Uterus (tissue), 4 donors: ENCODE results near the gene PTPN11. TPM values are rescaled to one million over a fixed set of nuclear protein-coding genes. Genes with fewer than 3 reads are reported as not detected.

Source experiments
- DNase-seq, 2 donors: peaks; one replicate each; pipeline ENCODE4 v3.0.0-alpha.2; 2019 to 2020
- H3K27ac ChIP-seq, 2 donors: fragments of 200-600 bp; sonication (generic); 1 replicate in 1 of 2; 2 replicates in 1 of 2; pipeline ENCODE4 v1.5.1; 2016 to 2018
- H3K27me3 ChIP-seq, 2 donors: fragments of 200-600 bp; sonication (generic); one replicate each; pipeline ENCODE4 v1.5.1; 2018 to 2019; ENCODE audit warnings: control low read depth in 1 of 2
- H3K36me3 ChIP-seq, 2 donors: fragments of 200-600 bp; sonication (generic); one replicate each; pipeline ENCODE4 v1.5.1; 2019; ENCODE audit warnings: control low read depth in 1 of 2
- H3K4me1 ChIP-seq, 2 donors: fragments of 200-600 bp; sonication (generic); one replicate each; pipeline ENCODE4 v1.5.1; 2018 to 2019; ENCODE audit warnings: control low read depth in 1 of 2
- H3K4me3 ChIP-seq, 2 donors: fragments of 200-600 bp; sonication (generic); 1 replicate in 1 of 2; 2 replicates in 1 of 2; pipeline ENCODE4 v1.5.1; 2018 to 2019; ENCODE audit warnings: mild to moderate bottlenecking in 1 of 2
- H3K9me3 ChIP-seq, 2 donors: fragments of 200-600 bp; sonication (generic); one replicate each; pipeline ENCODE4 v1.5.1; 2019; ENCODE audit warnings: control low read depth in 1 of 2
- POLR2A ChIP-seq, 2 donors: fragments of 450-650 bp; IDR thresholded peaks; one replicate each; pipeline ENCODE4 v1.6.1; 2016; ENCODE audit warnings: antibody characterized with exemption in 2 of 2, mild to moderate bottlenecking in 1 of 2, moderate library complexity in 1 of 2
- intact Hi-C: fragments of 100-400 bp; cut with DNase I; formaldehyde crosslinking; loops from one replicate; pipeline ENCODE4 v1.15.1; 2023; ENCODE audit warnings: low total_unique reads
- total RNA-seq, 4 donors: library from RNA; depleted of rRNA in 3 of 4; stranded (reverse); fragments of >200 nt in 3 of 4; gene quantifications; one replicate each; pipeline versions ENCODE4 v1.1.0 to v1.2.4, GENCODE V29; 2014 to 2023
- TF ChIP-seq, protein P1 (sequence below), 4 experiments: fragments of 200-600 bp in 2 of 4; fragments of 450-650 bp in 2 of 4; sonication (generic) in 2 of 4; IDR thresholded peaks; one replicate each; pipeline ENCODE4 v1.5.1; 2016 to 2019; ENCODE audit warnings: antibody characterized with exemption in 4 of 4, mild to moderate bottlenecking in 2 of 4, moderate library complexity in 1 of 4
- donor health status: DM: yes; HTN: yes; CAD: no.

Gene PTPN11
- total RNA-seq, 4 donors from 2014 or later = 45.3 to 116 (median 76.9) TPM

DNA sequence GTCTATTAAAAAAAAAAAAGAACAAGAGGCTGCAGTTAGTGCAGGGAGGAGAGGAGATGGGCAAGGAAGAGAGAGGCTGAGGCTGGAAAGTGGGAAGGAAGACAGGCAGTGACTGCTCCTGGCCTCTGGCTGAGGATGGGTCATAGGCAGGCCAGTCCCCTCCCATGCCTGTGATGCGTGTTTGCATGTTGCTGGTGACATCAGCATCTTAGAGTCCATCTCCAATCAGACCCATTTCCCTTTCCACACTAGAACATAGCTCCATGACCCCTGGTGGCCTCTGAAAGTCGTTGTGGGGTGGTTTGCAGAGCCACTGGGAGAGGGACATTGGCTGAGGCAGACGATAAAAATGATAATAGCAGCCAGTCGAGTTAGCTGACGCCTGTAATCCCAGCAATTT, 132.9 kb downstream of the PTPN11 start:
- Histone ChIP-seq H3K4me1 (no peaks in the 10 kb centered on the region), H3K27ac (no peak overlapping the region), H3K36me3 (no peaks in the 10 kb centered on the region), H3K4me3 (no peak overlapping the region), H3K27me3 (no peaks in the 10 kb centered on the region), H3K9me3 (no peaks in the 10 kb centered on the region)
- intact Hi-C loops = no loop called here
- no peak for DNase-seq
- no peak for TF ChIP-seq POLR2A (IDR thresholded peaks at IDR 0.05)
- TF ChIP-seq, protein P1, sequence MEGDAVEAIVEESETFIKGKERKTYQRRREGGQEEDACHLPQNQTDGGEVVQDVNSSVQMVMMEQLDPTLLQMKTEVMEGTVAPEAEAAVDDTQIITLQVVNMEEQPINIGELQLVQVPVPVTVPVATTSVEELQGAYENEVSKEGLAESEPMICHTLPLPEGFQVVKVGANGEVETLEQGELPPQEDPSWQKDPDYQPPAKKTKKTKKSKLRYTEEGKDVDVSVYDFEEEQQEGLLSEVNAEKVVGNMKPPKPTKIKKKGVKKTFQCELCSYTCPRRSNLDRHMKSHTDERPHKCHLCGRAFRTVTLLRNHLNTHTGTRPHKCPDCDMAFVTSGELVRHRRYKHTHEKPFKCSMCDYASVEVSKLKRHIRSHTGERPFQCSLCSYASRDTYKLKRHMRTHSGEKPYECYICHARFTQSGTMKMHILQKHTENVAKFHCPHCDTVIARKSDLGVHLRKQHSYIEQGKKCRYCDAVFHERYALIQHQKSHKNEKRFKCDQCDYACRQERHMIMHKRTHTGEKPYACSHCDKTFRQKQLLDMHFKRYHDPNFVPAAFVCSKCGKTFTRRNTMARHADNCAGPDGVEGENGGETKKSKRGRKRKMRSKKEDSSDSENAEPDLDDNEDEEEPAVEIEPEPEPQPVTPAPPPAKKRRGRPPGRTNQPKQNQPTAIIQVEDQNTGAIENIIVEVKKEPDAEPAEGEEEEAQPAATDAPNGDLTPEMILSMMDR (IDR thresholded peaks at IDR 0.05) = no peak

DNA sequence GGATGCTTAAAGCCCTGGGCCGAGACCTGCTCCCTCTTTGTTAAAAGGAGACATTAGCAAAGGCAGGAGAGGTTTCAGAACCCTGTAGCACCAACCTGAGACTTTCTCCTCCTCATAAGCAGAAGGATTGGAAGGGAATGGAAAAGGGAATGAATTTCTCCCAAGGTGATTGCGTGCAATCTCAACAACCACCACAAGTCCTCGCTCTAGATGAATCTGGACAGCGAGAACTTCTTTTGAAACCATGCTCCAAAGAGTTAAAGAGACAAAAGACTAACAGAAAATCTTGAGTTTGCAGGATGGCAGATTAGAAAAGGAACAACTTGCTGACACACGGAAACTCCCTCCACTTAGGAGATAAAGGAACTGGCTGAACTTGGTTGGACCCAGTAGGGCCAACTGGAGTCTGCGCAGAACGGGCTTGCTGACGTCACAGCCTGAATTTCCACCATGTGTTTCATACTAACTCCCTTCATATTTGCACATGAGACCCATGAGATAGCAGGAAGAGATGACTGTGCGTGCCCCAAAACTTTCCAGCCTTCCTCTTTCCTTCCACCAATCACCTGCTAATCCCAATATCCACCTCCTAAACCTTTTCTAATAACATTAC, 137.0 kb downstream of the PTPN11 start:
- Histone ChIP-seq H3K36me3 (no peaks in the 10 kb centered on the region), H3K9me3 (no peaks in the 10 kb centered on the region), H3K27ac (no peak overlapping the region), H3K4me1 (no peaks in the 10 kb centered on the region), H3K27me3 (no peaks in the 10 kb centered on the region), H3K4me3 (no peak overlapping the region)
- intact Hi-C loops = no loop called here
- TF ChIP-seq, protein P1 (IDR thresholded peaks at IDR 0.05) = no peak
- no peak for TF ChIP-seq POLR2A (IDR thresholded peaks at IDR 0.05)
- DNase-seq = no peak

DNA sequence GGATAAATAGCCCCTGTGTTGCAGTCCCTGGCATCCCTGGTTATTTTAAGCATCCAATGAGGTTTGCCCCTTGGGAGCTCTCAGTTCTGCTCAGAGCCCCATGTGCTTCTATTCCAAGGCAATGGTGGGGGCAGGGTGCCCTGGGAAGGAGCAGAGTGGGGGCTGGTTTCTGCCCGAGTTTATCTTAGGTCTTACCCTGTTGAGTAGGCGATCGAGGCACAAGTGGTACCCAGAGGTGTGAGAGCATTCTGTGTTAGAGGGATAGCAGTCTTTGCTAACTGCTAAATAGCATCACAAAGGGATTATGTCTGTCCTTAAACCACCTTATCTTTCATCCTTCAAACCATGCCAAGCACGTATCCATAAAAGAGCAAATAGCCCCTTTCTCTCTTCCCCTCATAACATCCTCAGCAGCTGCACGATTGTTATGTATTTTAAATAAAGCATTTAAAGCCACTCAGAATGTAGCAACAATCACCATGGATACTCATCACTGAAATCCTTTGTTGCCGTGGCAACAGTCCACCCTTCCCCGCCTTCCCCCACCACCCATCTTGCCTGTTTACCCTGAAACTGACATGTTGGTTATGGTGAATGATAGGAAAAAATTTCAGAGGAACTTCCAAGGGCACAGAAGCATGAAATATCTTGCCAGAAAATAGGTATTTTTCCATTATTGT, 139.3 kb downstream of the PTPN11 start:
- no peaks in the 10 kb centered on the region for H3K4me1 ChIP-seq
- intact Hi-C loops = no loop called here
- H3K27ac ChIP-seq = no peak overlapping the region
- no peaks in the 10 kb centered on the region for H3K9me3 ChIP-seq
- no peak overlapping the region for H3K4me3 ChIP-seq
- TF ChIP-seq, protein P1 (IDR thresholded peaks at IDR 0.05) = no peak
- TF ChIP-seq POLR2A (IDR thresholded peaks at IDR 0.05) = no peak
- no peaks in the 10 kb centered on the region for H3K27me3 ChIP-seq
- DNase-seq = no peak
- no peaks in the 10 kb centered on the region for H3K36me3 ChIP-seq

Other genes starting within 250 kb of the PTPN11 start
- gene HECTD4, start 36.5 kb upstream of the PTPN11 start, total RNA-seq = 10 to 100 TPM; 15.9 to 72.9 (median 45.2) TPM
- gene RPL6, start 9.3 kb upstream of the PTPN11 start, total RNA-seq = 1,000 to 10,000 TPM; 1,278 to 1,553 (median 1,492) TPM